ENCODE data around the gene TPR.

GRCh38 chr1:186291271-186291670 lies 83.8 kb downstream of the TPR start:
- TF ChIP-seq POLR2A (IDR thresholded peaks at IDR 0.05) (no peak), CTCF (IDR thresholded peaks at IDR 0.05 in 8 of 11, conservative IDR thresholded peaks at IDR 0.05 in 3 of 11) (no peak)
